T-helper 1 cell treated with Interleukin-12 subunit alpha and Interleukin-12 subunit beta and Interleukin-4 antibody, amounts not matched to agents 30 ng/mL and 1 ng/mL, for 36 hours (primary cell): ENCODE data around the gene SMG6. TPM values are rescaled to one million over a fixed set of nuclear protein-coding genes. Genes with fewer than 3 reads are reported as not detected.
"Not testable (repeated sequence)": the region's sequence is repeated elsewhere in the genome, so short reads cannot be mapped to it uniquely, and the experiment has no call there.

Experiments used
- intact Hi-C: fragments of 100-400 bp; cut with micrococcal nuclease; formaldehyde crosslinking; loops from one replicate; pipeline ENCODE4 v1.15.1; 2024
- total RNA-seq: library from RNA; stranded (reverse); gene quantifications from 2 replicates; pipeline ENCODE4 v1.2.3, GENCODE V29; 2022

Gene SMG6
- total RNA-seq, 1 donor from 2014 or later = 42.1 TPM

GRCh38 chr17:2157675-2158395, 145.8 kb downstream of the SMG6 start:
- intact Hi-C loops = loop anchor here (5.0 kb wide), 1 partner anchor 71 kb away; no protein-coding TSS in a partner anchor

GRCh38 chr17:2157081-2157480, 146.5 kb downstream of the SMG6 start:
- intact Hi-C loops = loop anchor here (5.0 kb wide), 1 partner anchor 70 kb away; no protein-coding TSS in a partner anchor

DNA sequence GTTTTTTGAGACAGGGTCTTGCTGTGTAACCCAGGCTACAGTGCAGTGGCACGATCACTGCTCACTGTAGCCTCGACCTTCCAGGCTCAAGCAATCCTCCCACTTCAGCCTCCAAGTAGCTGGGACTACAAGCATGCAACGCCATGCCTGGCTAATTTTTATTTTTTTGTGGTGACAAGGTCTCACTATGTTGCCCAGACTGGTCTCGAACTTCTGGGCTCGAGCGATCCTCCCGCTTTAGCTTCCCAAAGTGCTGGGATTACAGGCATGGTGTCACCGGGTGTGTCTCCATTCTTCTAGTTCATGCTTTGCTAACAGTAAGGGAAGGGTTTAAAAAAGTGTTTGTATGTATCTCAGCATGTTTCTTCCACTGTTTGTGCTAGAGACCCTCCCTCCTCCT, 146.9 kb downstream of the SMG6 start:
- intact Hi-C loops = loop anchor here (5.0 kb wide), 1 partner anchor 69 kb away; no protein-coding TSS in a partner anchor

GRCh38 chr17:2155573-2155972, 148.0 kb downstream of the SMG6 start:
- intact Hi-C loops = loop anchor here (5.0 kb wide), 1 partner anchor 68 kb away; no protein-coding TSS in a partner anchor

DNA sequence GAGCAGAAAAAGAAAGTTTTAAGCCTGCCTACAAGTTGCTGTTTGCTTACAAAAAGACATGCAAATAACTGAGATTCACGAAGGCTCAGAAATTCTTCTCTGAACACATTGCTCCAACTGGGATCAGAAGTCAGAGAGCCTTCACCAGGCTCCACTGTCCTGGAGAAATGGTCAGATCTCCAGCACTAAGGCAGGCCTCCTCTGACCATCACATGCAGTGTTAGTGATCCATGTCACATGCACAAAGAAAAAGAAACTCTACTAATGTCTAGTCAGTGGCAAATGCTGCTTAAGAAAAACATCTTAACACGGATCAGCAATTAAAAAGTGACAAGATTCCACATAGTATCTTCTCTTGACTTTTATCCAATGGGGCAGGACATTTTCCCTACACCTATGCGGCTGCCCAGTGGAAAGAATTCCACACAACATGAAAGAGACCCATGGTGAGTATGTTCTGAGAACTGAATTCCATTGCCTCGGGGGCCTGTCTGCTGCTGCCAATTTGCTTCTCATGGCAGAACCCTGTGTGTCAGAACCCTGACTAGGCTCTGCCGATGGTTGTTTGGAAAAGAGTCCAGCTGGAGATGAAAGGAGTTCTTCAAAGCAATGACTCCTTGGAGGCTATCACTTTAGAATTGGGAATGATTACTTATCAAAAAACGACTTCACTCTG, 152.1 kb downstream of the SMG6 start:
- intact Hi-C loops = no loop called here

DNA sequence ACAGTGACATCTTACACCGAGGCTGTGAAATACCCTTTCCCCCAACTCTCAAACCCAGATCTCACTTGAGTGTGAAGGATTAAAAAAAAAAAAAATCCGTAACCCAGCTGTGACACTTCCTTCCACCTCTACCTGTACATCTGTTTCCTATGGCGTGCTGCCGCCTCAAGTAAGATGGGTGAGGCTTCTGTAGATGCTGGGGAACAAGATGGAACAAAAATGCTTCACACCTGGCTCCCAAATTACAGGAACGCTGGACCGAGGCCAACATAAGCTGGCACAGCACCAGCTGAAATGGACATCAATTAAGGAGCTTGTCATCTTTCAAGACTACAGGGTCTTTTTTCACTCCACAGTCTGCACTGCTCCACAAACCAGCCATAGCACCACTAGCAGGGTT, 152.8 kb downstream of the SMG6 start:
- intact Hi-C loops = no loop called here

DNA sequence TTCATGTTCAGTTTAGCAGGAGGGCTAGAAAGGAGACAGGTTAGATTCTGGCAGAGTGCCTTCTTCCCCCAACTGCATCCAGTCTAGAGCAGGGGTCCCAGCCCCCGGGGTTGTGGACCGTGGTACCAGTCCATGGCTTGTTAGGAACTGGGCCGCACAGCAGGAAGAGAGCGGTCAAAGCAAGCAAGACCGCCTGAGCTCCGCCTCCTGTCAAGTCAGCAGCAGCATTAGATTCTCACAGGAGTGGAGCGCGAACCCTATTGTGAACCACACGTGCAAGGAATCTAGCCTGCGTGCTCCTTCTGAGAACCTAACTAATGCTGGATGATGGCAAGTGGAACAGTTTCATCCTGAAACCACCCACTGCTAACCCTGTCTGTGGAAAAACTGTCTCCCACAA, 153.7 kb downstream of the SMG6 start:
- intact Hi-C loops = no loop called here

DNA sequence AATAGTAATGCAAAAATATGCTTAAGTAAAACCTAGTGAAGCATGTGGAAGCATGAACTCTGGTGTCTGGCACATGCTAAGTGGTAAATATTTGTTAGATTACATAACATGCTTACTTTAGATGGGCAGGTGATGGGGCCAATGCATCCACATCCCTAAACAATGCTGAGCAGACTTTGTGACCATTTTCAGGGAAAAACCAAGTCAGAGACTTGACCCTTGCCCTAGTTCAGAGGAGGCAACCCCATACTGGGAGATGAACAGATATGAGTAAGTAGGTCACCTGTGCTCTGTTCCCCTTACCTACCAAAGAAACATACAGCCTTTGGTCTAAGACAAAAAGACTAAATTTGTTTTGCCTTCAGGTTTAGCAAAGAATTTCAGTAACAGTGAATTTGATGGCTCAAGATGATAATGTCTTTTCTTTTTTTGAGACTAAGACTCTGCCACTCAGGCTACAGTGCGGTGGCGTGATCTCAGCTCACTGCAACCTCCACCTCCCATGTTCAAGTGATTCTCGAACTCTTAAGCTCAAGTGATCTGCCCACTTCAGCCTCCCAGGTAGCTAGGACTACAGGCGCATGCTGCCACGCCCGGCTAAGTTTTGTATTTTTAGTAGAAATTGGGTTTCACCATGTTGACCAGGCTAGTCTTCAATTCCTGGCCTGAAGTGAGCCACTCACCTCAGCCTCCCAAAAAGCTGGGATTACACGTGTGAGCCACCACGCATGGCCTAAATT, 157.3 kb downstream of the SMG6 start:
- intact Hi-C loops = no loop called here

DNA sequence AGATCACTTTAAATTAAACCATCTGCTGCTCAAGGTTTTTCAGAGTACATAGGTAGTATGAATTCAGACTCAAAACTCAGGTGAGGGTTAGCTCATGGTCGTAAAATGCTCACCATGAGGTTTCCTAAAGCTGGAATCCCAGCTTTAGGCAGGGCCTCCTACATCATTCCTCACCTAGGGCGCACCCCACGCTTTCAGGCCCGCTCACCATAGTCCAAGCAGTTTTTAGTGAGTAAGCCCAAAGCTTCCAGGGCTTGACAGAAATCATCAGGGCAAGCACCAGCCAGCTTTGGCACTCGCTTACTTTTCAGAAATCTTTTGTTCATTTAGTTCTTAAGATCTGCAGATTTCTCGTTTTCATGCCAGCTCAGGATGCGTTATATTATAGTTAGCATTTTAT, 158.9 kb downstream of the SMG6 start:
- intact Hi-C loops = no loop called here

GRCh38 chr17:2143332-2143731, 160.3 kb downstream of the SMG6 start:
- intact Hi-C loops = no loop called here

- intact Hi-C loops = not testable (repeated sequence)
Measured at GRCh38 chr17:2142682-2143081, 160.9 kb downstream of the SMG6 start.

GRCh38 chr17:2140683-2141082, 162.9 kb downstream of the SMG6 start:
- intact Hi-C loops = no loop called here

- intact Hi-C loops = loop anchor here (1.0 kb wide), 1 partner anchor 49 kb away; no protein-coding TSS in a partner anchor
Measured at GRCh38 chr17:2138761-2139160, 164.8 kb downstream of the SMG6 start.

GRCh38 chr17:2138318-2138717, 165.3 kb downstream of the SMG6 start:
- intact Hi-C loops = loop anchor here (1.0 kb wide), 1 partner anchor 49 kb away; no protein-coding TSS in a partner anchor

- intact Hi-C loops = loop anchor here (1.0 kb wide), 1 partner anchor 48 kb away; no protein-coding TSS in a partner anchor
Measured at GRCh38 chr17:2137342-2138098, 166.1 kb downstream of the SMG6 start.

DNA sequence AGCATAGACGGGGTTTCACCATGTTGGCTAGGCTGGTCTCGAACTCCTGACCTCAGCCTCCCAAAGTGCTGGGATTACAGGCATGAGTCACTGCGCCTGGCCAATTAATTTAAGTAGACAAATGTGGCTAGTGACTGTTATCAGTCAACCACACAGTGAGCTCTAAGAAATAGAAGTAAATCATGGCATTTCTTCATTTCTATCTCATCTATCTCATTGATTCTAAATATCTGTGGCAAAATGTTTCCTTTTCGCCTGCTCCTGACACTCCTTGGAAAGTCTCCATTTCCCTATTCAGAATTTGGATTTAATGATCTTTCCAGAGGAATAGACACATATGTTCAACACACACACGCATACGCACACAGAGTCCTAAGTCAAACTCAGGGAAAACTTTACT, 167.3 kb downstream of the SMG6 start:
- intact Hi-C loops = no loop called here

DNA sequence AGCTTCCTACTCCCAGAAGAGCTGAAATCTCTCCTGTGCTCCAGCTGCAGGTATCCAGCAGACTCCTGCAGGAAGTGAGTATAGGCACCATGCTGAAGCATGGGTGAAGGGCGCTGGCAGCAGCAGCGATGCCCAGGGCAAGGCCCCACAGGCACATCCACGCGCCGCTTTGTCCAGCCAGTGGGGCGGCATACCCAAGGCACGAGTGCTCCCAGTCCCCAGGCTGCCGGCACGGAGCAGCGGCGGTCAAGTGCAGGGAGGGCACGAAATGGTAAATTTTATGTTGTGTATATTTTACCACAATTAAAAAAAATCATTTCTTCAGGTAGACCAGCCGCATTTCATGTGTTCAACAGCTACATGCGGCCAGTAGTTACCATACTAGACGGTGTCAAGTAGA, 175.6 kb downstream of the SMG6 start:
- intact Hi-C loops = no loop called here

DNA sequence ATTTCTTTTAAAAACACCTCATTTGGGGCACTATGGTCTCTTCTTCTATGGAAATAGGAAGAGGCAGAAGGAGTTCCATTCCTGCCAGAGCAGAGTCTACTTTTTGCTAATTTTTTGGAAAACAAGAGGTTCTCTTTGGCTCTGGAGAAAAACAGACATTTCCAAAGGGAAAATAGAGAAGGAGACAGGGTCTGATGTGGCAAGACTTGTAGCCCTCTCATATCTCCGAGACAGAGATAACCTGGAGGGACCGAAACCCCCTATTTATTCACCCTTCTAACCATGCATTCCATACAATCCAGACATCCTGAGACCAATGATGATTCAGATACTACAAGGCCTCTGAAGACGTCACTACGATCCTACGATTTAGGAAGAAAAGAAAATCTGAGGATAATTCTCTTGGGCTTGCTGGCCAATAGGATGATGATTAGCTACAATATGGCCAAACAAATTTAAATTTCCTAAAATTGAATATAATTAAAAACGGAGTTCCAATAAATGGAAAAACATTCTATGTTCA, 178.5 kb downstream of the SMG6 start:
- intact Hi-C loops = no loop called here

- intact Hi-C loops = no loop called here
Measured at GRCh38 chr17:2124391-2124790, 179.2 kb downstream of the SMG6 start.

- intact Hi-C loops = no loop called here
Measured at GRCh38 chr17:2123375-2124251, 180.0 kb downstream of the SMG6 start.
